ENCODE data around the gene ADAMTS12. TPM values are rescaled to one million over a fixed set of nuclear protein-coding genes. Genes with fewer than 3 reads are reported as not detected.

Gene ADAMTS12
- total RNA-seq, 1 experiment from 2014 or later, result not detected

DNA sequence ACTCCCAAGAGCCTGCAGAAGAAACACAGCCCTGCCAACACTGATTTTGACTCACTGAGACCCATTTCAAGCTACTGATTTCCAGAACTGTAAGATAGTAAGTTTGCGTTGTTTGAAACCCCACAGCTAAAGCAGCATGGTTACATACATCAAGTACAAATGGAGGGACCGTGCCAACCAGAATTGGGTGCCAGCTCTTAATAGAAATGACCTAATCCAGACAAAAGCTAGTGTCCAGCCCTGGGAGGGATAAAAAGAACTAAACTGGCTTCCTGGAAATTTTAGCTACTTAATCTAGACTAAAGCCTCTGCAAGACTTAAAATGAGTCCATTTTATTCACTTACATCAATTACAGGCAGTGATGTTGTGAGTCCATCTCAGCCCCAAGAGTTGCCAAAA, 122.6 kb downstream of the ADAMTS12 start:
- Histone ChIP-seq H3K27me3 (replicated peaks; ENCODE audit: control insufficient read depth, insufficient read depth, low read length) (no peaks in the 10 kb centered on the region; the same call in 1 of the 2 replicates), H3K9me3 (no peaks in the 10 kb centered on the region), H3K4me3 (ENCODE audit: low read depth, low read length) (no peak overlapping the region), H3K36me3 (ENCODE audit: control insufficient read depth, insufficient read depth, low read length) (no peaks in the 10 kb centered on the region), H3K4me1 (no peaks in the 10 kb centered on the region)
- intact Hi-C loops (cut with micrococcal nuclease; ENCODE audit: unreplicated experiment), result no loop called here
- no peak for DNase-seq
- Mint-ChIP-seq H3K36me3 (ENCODE audit: insufficient read depth, unreplicated experiment) (no peaks in the 10 kb centered on the region), H3K27me3 (ENCODE audit: insufficient read depth, unreplicated experiment) (peaks cover 14% of the 10 kb centered on the region), H3K27ac (ENCODE audit: unreplicated experiment) (no peak overlapping the region), H3K4me3 (ENCODE audit: unreplicated experiment) (no peak overlapping the region), H3K4me1 (ENCODE audit: low read depth, unreplicated experiment) (no peaks in the 10 kb centered on the region), H3K9me3 (ENCODE audit: unreplicated experiment) (no peaks in the 10 kb centered on the region)
- ChIA-PET POLR2A (no interaction called here), CTCF (no interaction called here)
- BruUV-seq (replicated peaks), result no TSS peak
- TF ChIP-seq, protein P1, sequence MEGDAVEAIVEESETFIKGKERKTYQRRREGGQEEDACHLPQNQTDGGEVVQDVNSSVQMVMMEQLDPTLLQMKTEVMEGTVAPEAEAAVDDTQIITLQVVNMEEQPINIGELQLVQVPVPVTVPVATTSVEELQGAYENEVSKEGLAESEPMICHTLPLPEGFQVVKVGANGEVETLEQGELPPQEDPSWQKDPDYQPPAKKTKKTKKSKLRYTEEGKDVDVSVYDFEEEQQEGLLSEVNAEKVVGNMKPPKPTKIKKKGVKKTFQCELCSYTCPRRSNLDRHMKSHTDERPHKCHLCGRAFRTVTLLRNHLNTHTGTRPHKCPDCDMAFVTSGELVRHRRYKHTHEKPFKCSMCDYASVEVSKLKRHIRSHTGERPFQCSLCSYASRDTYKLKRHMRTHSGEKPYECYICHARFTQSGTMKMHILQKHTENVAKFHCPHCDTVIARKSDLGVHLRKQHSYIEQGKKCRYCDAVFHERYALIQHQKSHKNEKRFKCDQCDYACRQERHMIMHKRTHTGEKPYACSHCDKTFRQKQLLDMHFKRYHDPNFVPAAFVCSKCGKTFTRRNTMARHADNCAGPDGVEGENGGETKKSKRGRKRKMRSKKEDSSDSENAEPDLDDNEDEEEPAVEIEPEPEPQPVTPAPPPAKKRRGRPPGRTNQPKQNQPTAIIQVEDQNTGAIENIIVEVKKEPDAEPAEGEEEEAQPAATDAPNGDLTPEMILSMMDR (IDR thresholded peaks at IDR 0.05; ENCODE audit: insufficient read depth in 1 of 2, low read depth in 1 of 2, low read length in 1 of 2, severe bottlenecking in 1 of 2, unreplicated experiment in 1 of 2), result no peak

DNA sequence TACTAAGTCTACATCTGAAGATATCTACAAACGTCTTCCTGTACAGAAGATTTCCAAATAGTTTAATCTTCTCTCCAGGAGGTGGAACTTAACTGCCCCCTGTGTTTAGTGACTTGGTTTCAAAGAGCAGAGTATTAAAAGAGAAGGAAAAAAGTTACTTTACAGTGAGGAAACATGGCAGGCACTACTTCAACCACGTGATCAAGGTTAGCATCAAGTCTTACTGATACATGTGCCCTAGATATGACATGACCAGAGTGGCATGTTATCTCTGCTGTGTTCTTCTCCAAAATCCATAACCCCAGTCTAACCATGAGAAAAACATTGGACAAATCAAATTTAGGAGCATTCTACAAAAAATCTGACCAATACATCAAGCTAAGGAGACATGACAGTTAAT, 125.8 kb downstream of the ADAMTS12 start:
- intact Hi-C loops (cut with micrococcal nuclease; ENCODE audit: unreplicated experiment), result no loop called here
- no peak overlapping the region for H3K4me3 ChIP-seq (ENCODE audit: low read depth, low read length)
- POLR2A ChIA-PET, result no interaction called here
- H3K4me1 ChIP-seq, result no peaks in the 10 kb centered on the region
- Mint-ChIP-seq H3K36me3 (ENCODE audit: insufficient read depth, unreplicated experiment) (no peaks in the 10 kb centered on the region), H3K27me3 (ENCODE audit: insufficient read depth, unreplicated experiment) (peaks cover 12% of the 10 kb centered on the region), H3K4me1 (ENCODE audit: low read depth, unreplicated experiment) (no peaks in the 10 kb centered on the region), H3K9me3 (ENCODE audit: unreplicated experiment) (no peaks in the 10 kb centered on the region), H3K4me3 (ENCODE audit: unreplicated experiment) (no peak overlapping the region), H3K27ac (ENCODE audit: unreplicated experiment) (no peak overlapping the region)
- BruUV-seq (replicated peaks), result no TSS peak
- no peaks in the 10 kb centered on the region for H3K36me3 ChIP-seq (ENCODE audit: control insufficient read depth, insufficient read depth, low read length)
- no peaks in the 10 kb centered on the region; the same call in 1 of the 2 replicates for H3K27me3 ChIP-seq (replicated peaks; ENCODE audit: control insufficient read depth, insufficient read depth, low read length)
- H3K9me3 ChIP-seq, result no peaks in the 10 kb centered on the region
- TF ChIP-seq, protein P1 (IDR thresholded peaks at IDR 0.05; ENCODE audit: insufficient read depth in 1 of 2, low read depth in 1 of 2, low read length in 1 of 2, severe bottlenecking in 1 of 2, unreplicated experiment in 1 of 2), result no peak
- DNase-seq, result no peak
- CTCF ChIA-PET, result no interaction called here

- no peaks in the 10 kb centered on the region for H3K4me1 ChIP-seq
- no peaks in the 10 kb centered on the region for H3K36me3 Mint-ChIP-seq (ENCODE audit: insufficient read depth, unreplicated experiment)
- H3K27me3 Mint-ChIP-seq (ENCODE audit: insufficient read depth, unreplicated experiment), result peaks cover 4% of the 10 kb centered on the region
- no peaks in the 10 kb centered on the region for H3K4me1 Mint-ChIP-seq (ENCODE audit: low read depth, unreplicated experiment)
- H3K27ac Mint-ChIP-seq (ENCODE audit: unreplicated experiment), result no peak overlapping the region
- no peak overlapping the region for H3K4me3 ChIP-seq (ENCODE audit: low read depth, low read length)
- DNase-seq, result no peak
- CTCF ChIA-PET, result no interaction called here
- no peak overlapping the region for H3K4me3 Mint-ChIP-seq (ENCODE audit: unreplicated experiment)
- no peaks in the 10 kb centered on the region for H3K9me3 Mint-ChIP-seq (ENCODE audit: unreplicated experiment)
- BruUV-seq (replicated peaks), result no TSS peak
- TF ChIP-seq, protein P1 (IDR thresholded peaks at IDR 0.05; ENCODE audit: insufficient read depth in 1 of 2, low read depth in 1 of 2, low read length in 1 of 2, severe bottlenecking in 1 of 2, unreplicated experiment in 1 of 2), result no peak
- no peaks in the 10 kb centered on the region for H3K36me3 ChIP-seq (ENCODE audit: control insufficient read depth, insufficient read depth, low read length)
- intact Hi-C loops (cut with micrococcal nuclease; ENCODE audit: unreplicated experiment), result no loop called here
- H3K9me3 ChIP-seq, result no peaks in the 10 kb centered on the region
- POLR2A ChIA-PET, result no interaction called here
- H3K27me3 ChIP-seq (replicated peaks; ENCODE audit: control insufficient read depth, insufficient read depth, low read length), result no peaks in the 10 kb centered on the region
These were observed 127.0 kb downstream of the ADAMTS12 start for GRCh38 chr5:33764786-33765185.
